Heart left ventricle (tissue), 16 donors: ENCODE measurements around the gene ETV6. TPM values are rescaled to one million over a fixed set of nuclear protein-coding genes. Genes with fewer than 3 reads are reported as not detected.

Experiments
- ATAC-seq, 4 donors: fragments of 200-7000 bp; cut with Tn5 transposase; one replicate each; pipeline ENCODE4 v1.9.1; 2020 to 2022; ENCODE audit warnings: moderate library complexity in 4 of 4, mild to moderate bottlenecking in 3 of 4, moderate number of reproducible peaks in 1 of 4
- DNase-seq, 5 donors: peaks; one replicate each; pipeline ENCODE4 v3.0.0-alpha.2; 2020
- H3K27ac ChIP-seq, 12 donors: fragments of 200-600 bp; sonication (generic) in 4 of 12; one replicate each; pipeline versions ENCODE4 v1.5.0 to v1.8.0; 2016 to 2022; ENCODE audit warnings: mild to moderate bottlenecking in 2 of 12
- H3K27me3 ChIP-seq, 9 donors: fragments of 200-600 bp; sonication (generic) in 2 of 9; one replicate each; pipeline versions ENCODE4 v1.5.1 to v1.8.0; 2016 to 2022; ENCODE audit warnings: mild to moderate bottlenecking in 3 of 9
- H3K36me3 ChIP-seq, 9 donors: fragments of 200-600 bp; sonication (generic) in 2 of 9; one replicate each; pipeline versions ENCODE4 v1.5.0 to v1.8.0; 2018 to 2022; ENCODE audit warnings: mild to moderate bottlenecking in 2 of 9
- H3K4me1 ChIP-seq, 12 donors: fragments of 200-600 bp; sonication (generic) in 4 of 12; one replicate each; pipeline versions ENCODE4 v1.5.0 to v1.8.0; 2016 to 2022; ENCODE audit warnings: mild to moderate bottlenecking in 3 of 12
- H3K4me3 ChIP-seq, 12 donors: fragments of 200-600 bp; sonication (generic) in 4 of 12; one replicate each; pipeline versions ENCODE4 v1.5.0 to v1.8.0; 2017 to 2022; ENCODE audit warnings: mild to moderate bottlenecking in 9 of 12, moderate library complexity in 4 of 12
- H3K9me3 ChIP-seq, 12 donors: fragments of 200-600 bp; sonication (generic) in 4 of 12; one replicate each; pipeline versions ENCODE4 v1.5.0 to v1.8.0; 2016 to 2022; ENCODE audit warnings: mild to moderate bottlenecking in 1 of 12
- POLR2A ChIP-seq, 2 donors: fragments of 450-650 bp; IDR thresholded peaks; one replicate each; pipeline ENCODE4 v1.6.1; 2017; ENCODE audit warnings: antibody characterized with exemption in 2 of 2, mild to moderate bottlenecking in 2 of 2, moderate library complexity in 2 of 2
- WGBS, 4 donors: extraction: QIAGEN DNeasy Blood & Tissue Kit in 2 of 4; methylation state at CpG; one replicate each; pipeline versions ENCODE4 v1.1.5 to v1.1.7; 2013 to 2018; 5-methylcytosine and 5-hydroxymethylcytosine counted together
- intact Hi-C, 10 donors: fragments of 100-400 bp; cut with DNase I; formaldehyde crosslinking; loops; one replicate each; pipeline versions ENCODE4 v1.11.1 to v1.14.2; 2022
- polyA plus RNA-seq, 2 donors: library from polyadenylated mRNA; stranded (reverse); fragments of 200-250 nt; gene quantifications; one replicate each; pipeline ENCODE4 v1.2.3, GENCODE V29; 2013
- total RNA-seq, 9 donors: library from RNA; depleted of rRNA in 2 of 9; stranded (reverse); fragments of >200 nt in 2 of 9; fragmentation: NEBNext Ultra II Directional in 3 of 9; extraction: Animal tissue kit (Norgen Biotek cat#: 25700) in 3 of 9; gene quantifications; one replicate each; pipeline versions ENCODE4 v1.1.0 to v1.2.4, GENCODE V29; 2016 to 2023
- TF ChIP-seq, protein P1 (sequence below), 12 donors: fragments of 200-600 bp; sonication (generic) in 4 of 12; IDR thresholded peaks; one replicate each; pipeline versions ENCODE4 v1.5.0 to v1.8.0; 2018 to 2022; ENCODE audit warnings: antibody characterized with exemption in 12 of 12, mild to moderate bottlenecking in 5 of 12
- donor health status: ischemic (EF 13 %, LVEDD 7.1; RV severe dilation, severe dysfunction).
- donor health status: healthy with polysubstance abuse.
- donor health status: DM: no; HTN: yes; CAD: no.
- donor health status: DM: no; HTN: no; CAD: no.
- donor health status: ischemic (EF 25% LVEDD 6.9; RV normal size, moderate dysfunction).
- donor health status: ischemic (EF 25% LVEDD 5.7; RV mildly dilated, moderate dysfunction).
- donor health status: healthy.
- donor health status: DM: yes; HTN: yes; CAD: no.
- donor health status: ischemic (EF 35%, LVEDD 5.7; RV mildly dilated, moderate dysfunction).
- donor health status: nonischemic (EF 11% LVEDD 7.7; RV severe dilation, severe dysfunction).
- donor health status: DM: yes; HTN: yes; CAD: no.
- donor health status: PGD.
- donor health status: ischemic (EF 29% LVEDD 5.4; RV normal size, mild dysfunction).
- donor health status: nonischemic (EF 23%, LVEDD 6.1; RV moderate dilation, normal function).

Gene ETV6
- total and polyA plus RNA-seq, 11 donors = 3.9 to 37.3 (median 12.4) TPM

DNA sequence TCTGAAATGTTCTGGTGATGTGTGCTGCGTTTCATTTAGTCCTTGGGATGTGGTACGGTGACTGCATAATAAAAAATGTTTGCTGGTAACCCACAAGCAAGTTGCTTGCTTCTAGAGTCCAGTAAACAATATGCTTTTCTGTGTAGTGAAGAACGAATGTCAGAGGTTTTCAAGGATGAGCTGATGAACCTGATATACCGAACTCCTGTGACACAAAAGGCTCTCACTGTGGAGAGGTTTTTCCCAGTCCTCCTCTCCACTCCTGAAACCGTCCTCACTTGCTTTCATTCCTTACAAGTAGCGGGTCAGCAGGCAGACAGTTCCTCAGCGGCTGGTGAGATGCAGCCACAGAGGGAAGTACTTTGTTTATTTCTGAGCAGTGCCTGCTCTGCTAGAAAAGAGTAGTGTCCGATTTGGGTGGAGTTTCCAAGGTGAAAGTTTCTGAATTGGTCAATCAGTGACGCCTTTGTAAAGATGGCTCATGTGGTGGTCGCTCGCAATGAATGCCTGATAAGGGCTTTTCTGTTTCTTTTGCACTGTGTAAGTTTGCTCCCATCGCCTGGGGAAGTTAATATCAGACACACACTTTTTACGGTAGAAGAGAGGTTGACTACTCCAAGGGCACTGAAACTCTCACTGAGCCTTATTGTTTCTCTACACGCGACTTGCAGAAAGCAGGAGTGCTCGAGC, 3.0 kb downstream of the ETV6 start:
- peak in 3 of 4 donors; percentile 15 to 41 (median 25) for ATAC-seq
- intact Hi-C loops = loop anchor here in 9 of 10 donors (5.0 to 10.0 kb wide), 12 partner anchors 55 to 242 kb away; no protein-coding TSS in a partner anchor
- 8 to 17% (median 12%) methylated on average over 16 of the region's 16 CpGs for WGBS, 4 donors
- Histone ChIP-seq H3K27ac (peak overlapping the region; percentile 37 to 100 (median 98)), H3K36me3 (no peaks in the 10 kb centered on the region), H3K27me3 (no peaks in the 10 kb centered on the region), H3K4me1 (peaks cover 0 to 69% (median 44%) of the 10 kb centered on the region in 12 donors), H3K4me3 (peak overlapping the region in 11 of 12 donors; percentile 57 to 94 (median 85)), H3K9me3 (no peaks in the 10 kb centered on the region)
- DNase-seq = peak in 3 of 5 donors; percentile 36 to 53 (median 44)
- TF ChIP-seq, protein P1, sequence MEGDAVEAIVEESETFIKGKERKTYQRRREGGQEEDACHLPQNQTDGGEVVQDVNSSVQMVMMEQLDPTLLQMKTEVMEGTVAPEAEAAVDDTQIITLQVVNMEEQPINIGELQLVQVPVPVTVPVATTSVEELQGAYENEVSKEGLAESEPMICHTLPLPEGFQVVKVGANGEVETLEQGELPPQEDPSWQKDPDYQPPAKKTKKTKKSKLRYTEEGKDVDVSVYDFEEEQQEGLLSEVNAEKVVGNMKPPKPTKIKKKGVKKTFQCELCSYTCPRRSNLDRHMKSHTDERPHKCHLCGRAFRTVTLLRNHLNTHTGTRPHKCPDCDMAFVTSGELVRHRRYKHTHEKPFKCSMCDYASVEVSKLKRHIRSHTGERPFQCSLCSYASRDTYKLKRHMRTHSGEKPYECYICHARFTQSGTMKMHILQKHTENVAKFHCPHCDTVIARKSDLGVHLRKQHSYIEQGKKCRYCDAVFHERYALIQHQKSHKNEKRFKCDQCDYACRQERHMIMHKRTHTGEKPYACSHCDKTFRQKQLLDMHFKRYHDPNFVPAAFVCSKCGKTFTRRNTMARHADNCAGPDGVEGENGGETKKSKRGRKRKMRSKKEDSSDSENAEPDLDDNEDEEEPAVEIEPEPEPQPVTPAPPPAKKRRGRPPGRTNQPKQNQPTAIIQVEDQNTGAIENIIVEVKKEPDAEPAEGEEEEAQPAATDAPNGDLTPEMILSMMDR (IDR thresholded peaks at IDR 0.05) = no peak

DNA sequence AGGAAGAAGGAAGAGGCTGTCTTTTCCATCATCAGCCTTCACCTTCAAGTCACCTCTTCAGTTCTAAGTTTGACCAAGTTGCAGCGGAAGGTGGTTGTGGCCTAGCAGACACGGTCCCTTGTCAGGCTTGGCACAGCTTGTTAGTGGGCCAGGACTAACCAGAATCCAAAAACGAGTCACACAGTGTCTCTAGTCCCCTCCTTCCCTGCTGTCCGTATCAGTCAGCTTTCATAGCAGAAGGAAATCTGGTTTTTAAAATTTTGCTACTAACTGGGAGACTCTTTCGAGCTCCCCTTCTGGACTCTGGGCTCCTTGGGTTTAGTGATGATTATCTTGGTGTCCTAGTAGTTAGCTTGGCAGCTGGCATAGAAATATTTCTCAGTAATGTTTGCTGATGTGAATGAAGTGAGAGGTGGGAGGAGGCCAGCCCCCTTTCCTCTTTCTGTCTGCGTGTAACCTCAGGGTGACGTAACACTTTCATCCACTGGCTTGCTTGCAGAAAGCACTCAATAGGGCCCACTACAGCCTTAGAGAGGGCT, 3.8 kb downstream of the ETV6 start:
- Histone ChIP-seq H3K4me3 (peak overlapping the region in 10 of 12 donors; percentile 72 to 94 (median 87)), H3K27ac (peak overlapping the region; percentile 37 to 100 (median 98)), H3K9me3 (no peaks in the 10 kb centered on the region), H3K4me1 (peaks cover 0 to 72% (median 50%) of the 10 kb centered on the region in 12 donors), H3K36me3 (no peaks in the 10 kb centered on the region), H3K27me3 (no peaks in the 10 kb centered on the region)
- DNase-seq = peak in 1 of 5 donors; percentile 38
- no peak for ATAC-seq
- 24 to 35% (median 33%) methylated on average over 7 of the region's 7 CpGs for WGBS, 4 donors
- no peak for TF ChIP-seq POLR2A (IDR thresholded peaks at IDR 0.05)
- TF ChIP-seq, protein P1 (IDR thresholded peaks at IDR 0.05) = no peak
- intact Hi-C loops = loop anchor here in 9 of 10 donors (5.0 to 10.0 kb wide), 12 partner anchors 54 to 242 kb away; no protein-coding TSS in a partner anchor

DNA sequence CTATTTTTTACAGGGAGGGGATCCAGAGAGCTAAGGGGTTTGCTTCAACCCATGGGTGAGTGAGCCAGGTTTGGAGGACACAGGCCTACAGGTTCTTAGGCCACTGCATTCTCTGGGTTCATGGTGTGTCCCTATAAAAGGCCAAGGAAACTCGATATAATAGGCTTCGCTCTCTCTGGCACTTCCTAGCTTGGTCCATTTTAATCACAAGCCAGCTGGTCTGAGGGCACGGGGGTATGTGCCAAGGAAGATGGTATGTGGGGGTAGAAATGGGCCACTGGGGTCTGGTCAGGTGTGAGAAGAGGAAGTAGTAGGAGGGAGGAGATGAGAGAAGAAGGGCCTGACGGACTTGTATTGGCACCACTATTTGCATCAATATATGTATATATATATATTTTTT, 4.9 kb downstream of the ETV6 start:
- DNase-seq (no peak), ATAC-seq (no peak)
- TF ChIP-seq, protein P1 (IDR thresholded peaks at IDR 0.05) = no peak
- no peak for TF ChIP-seq POLR2A (IDR thresholded peaks at IDR 0.05)
- 54 to 75% (median 63%) methylated on average over 4 of the region's 4 CpGs for WGBS, 4 donors
- Histone ChIP-seq H3K36me3 (no peaks in the 10 kb centered on the region), H3K9me3 (no peaks in the 10 kb centered on the region), H3K27ac (peak overlapping the region in 9 of 12 donors; percentile 4 to 100 (median 93)), H3K27me3 (no peaks in the 10 kb centered on the region), H3K4me3 (no peak overlapping the region), H3K4me1 (peaks cover 0 to 79% (median 58%) of the 10 kb centered on the region in 12 donors)
- intact Hi-C loops = loop anchor here in 9 of 10 donors (5.0 to 10.0 kb wide), 12 partner anchors 53 to 240 kb away; no protein-coding TSS in a partner anchor

- Histone ChIP-seq H3K9me3 (no peaks in the 10 kb centered on the region), H3K36me3 (no peaks in the 10 kb centered on the region), H3K27ac (peak overlapping the region in 6 of 12 donors; percentile 4 to 99 (median 77)), H3K4me3 (no peak overlapping the region), H3K4me1 (peaks cover 0 to 83% (median 62%) of the 10 kb centered on the region in 12 donors), H3K27me3 (no peaks in the 10 kb centered on the region)
- DNase-seq (no peak), ATAC-seq (no peak)
- intact Hi-C loops = loop anchor here in 9 of 10 donors (5.0 to 10.0 kb wide), 12 partner anchors 52 to 240 kb away; no protein-coding TSS in a partner anchor
- TF ChIP-seq, protein P1 (IDR thresholded peaks at IDR 0.05) = no peak
- no peak for TF ChIP-seq POLR2A (IDR thresholded peaks at IDR 0.05)
- WGBS, 4 donors = 71 to 85% (median 81%) methylated on average over 2 of the region's 2 CpGs
These were observed 5.3 kb downstream of the ETV6 start for GRCh38 chr12:11654802-11655201.
